ENCODE results near the gene THAP4.

Gene THAP4

DNA sequence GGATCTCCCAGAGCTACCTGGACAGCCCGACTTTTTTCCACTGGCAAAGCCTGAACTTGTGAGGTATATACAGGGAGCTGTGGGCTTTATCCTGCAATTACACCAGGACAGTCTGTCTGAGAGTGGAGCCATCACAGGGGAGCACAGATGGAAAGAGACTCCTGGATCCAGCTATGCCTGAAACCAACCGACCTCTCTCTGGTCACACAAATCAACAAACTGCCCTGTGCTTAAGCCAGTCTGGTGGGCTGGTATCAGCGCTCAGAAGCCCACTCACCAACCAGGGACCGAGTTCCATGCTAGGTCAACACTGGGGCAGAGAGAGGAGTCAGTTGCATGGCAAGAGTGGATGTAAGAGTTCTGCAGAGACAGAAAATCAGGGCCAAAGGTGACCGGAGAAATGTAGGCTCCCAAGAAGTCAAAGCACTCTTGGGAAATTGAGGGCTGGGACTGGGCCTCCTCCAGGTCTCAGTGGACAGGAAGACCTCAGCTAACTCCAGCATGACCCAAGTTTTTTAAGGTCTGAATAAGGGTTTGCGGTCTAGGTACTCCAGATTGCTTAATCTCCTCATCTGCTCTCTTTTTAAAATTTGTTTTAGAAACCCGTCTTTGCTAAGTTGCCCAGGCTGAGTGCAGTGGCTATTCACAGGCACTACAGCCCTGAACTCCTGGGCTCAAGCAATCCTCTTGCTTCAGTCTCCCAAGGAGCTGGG is 82.2 kb downstream of the THAP4 start:
- FAIRE-seq (no peak), DNase-seq (ENCODE audit: extremely low spot score, insufficient read length, low read depth) (no peak)

DNA sequence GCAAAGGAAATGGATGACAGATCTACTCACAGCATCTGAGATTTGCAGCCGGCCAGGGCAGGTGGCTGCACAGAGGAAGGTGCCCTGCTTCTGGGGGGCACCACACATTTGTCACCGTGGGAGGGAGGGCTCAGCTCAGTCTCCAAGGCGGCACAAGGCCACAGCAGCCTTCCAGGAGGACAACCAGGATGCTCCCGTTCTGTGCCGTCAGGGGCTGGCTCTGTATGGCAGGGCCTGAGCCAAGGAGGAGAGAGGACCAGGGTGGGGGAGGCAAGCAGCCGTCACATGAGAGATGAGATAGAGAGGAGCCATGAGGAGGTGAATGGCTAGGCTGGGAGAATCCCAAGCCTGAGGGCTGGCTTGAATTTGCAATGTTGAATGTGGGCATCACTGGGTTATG is 83.0 kb downstream of the THAP4 start:
- DNase-seq (ENCODE audit: extremely low spot score, insufficient read length, low read depth) (no peak), FAIRE-seq (no peak)

DNA sequence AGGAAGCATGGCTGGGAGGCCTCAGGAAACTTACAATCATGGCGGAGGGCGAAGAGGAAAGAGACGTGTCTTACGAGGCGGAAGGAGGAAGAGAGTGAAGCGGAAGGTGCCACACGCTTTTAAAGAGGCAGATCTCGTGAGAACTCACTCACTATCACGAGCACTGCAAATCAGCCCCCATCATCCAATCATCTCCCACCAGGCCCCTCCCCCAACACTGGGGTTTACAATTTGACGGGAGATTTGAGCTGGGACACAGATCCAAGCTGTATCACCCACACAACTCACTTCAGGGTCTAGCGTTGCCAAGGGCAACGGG is 83.5 kb downstream of the THAP4 start:
- DNase-seq (ENCODE audit: extremely low spot score, insufficient read length, low read depth) (no peak), FAIRE-seq (no peak)

DNA sequence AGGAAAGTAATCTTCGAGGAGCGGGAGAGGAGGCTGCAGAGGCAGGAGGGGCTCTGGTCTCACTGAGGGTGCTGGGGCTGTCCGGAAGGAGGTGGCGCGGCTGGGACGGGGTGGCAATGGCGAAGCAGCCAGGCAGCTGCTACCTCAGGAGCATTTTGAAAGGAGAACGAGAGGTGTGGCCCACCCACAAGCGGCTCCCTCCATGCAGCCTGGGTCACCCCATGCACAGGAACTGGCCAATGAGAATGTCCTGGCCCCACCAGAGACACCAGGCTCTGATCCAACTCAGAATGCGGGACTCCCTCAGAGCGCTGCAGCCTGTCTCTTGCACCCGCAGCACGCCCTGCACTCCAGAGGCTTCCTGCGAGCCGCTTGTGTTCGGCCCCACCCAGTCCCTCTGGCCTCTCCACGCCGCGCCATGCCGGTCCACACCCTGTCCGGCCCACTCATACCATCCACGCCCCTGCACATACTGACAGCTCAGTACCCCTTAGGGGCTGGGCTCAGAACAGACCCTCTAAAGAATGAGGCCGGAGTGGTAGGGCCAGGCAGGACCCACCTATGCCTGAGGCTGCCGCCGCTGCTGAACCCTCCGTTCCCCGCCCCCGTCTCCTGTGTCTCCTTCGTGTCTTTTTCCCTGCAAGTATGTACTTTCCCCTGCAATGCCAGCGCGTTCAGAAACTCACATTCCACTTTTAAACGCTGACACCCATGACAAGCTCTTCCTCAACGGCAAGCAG is 84.8 kb downstream of the THAP4 start:
- DNase-seq (ENCODE audit: extremely low spot score, insufficient read length, low read depth) (no peak), FAIRE-seq (no peak)

DNA sequence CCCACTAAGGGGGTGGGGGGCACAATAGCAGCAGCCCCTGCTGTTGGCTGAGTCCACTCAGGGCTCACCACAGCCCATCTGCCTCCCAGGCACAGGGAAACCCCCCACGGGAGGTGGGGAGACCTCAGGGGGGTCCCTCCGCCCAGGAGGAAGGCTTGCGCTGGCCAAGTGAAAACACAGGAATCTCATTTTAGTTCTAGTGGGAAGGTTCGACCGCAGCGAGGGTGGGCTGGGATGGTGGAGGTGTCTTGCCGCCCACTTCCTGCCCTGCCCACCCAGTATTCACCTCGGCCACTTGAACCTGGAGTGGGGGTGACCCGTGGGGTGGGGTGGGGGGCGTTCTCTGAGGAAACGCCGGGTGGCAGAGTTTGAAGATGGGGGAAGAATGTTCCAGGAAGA is 85.4 kb downstream of the THAP4 start:
- FAIRE-seq (no peak), DNase-seq (ENCODE audit: extremely low spot score, insufficient read length, low read depth) (no peak)

DNA sequence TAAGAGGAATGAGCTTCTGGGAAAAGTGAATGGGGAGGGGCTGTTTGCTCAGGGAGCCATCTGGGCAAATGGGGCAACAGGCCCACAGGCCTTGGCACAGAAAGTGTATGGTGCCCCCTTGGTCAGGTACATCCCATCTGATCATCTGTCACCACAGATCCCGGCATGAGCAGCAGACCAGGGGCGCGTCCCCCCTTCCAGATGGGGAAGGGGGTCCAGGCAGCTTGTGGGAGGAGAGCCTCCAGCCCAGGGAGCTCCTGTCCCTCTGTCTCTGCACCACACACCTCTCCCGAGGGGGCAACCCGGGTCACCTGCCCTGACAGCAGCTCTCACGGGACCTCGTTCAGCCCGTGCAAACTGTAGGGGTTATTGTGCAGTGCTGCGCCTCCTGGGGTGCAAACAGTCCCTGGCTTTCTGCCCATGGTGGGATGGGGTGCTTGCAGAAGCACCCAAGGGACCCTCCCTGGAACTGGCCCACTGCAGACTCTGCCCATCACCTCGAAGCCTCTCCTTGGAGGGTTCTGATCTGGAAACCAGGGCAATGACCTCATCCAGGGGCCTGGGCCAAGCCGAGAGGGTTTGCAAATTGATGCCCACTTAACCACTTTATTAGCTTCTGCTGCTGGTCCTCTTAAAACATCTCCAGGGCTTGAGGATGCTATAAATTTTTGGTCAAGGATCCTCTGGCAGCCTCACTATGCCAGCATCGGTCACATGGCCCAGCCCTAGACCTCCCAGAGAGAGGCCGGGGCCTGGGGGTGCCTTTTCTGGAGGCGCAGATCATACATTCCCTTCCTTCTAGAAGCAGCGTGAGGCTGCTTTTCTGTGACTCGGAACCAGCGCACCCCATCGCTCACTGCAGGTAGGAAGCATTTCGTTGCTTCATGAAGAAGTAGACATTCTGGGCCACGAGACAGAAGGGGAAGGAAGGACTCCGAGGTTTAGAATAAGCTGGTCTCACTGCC is 86.1 kb downstream of the THAP4 start:
- DNase-seq (ENCODE audit: extremely low spot score, insufficient read length, low read depth) (no peak), FAIRE-seq (no peak)

DNA sequence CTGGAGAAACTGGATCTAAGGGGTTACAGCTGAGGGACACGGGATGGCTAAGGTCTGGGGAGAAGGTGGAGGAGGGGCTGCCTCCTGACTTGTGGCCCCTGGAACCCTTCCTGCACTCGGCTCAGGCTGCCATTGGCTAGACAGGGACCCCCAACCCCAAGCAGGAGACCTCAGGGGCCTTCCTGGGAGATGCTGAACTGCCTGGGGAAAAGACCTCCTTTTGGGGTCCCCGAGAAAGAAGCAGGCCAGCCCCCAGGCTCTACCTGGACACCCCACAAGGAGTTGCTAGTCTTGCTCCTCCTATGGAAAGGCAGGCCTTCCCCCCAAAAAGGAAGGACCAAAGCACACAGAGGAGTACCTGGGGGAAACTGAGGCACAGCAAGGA is 88.5 kb downstream of the THAP4 start:
- FAIRE-seq (no peak), DNase-seq (ENCODE audit: extremely low spot score, insufficient read length, low read depth) (no peak)

DNA sequence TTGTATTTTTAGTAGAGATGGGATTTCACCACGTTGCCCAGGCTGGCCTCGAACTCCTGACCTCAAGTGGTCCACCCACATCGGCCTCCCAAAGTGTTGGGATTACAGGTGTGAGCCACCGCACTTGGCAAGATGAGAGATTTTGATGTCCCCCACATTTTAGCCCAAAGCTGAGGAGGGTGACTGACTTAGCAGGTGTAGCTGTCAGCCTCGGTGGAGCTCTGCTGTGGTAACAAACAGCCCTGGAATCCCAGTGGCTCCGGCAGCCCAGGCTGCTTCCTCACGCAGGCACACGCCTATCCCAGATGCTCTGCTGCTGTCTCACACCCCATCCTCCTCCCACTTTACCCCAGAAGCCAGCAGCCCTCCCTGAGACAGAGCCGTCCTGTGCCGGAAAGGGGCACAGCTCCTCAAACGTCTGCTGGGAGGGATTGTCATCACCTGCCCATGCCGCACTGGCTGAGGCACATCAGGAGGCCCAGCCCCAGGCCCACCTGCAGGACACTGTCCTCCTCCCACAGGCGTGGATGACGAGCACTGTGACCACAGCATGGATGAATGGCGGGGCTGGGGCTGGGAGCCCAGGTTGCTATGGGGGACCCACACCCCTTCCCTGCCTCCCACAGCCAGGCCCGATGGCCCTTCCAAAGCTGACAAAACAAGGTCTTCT is 89.0 kb downstream of the THAP4 start:
- no peak for DNase-seq (ENCODE audit: extremely low spot score, insufficient read length, low read depth)
- FAIRE-seq, result no peak

DNA sequence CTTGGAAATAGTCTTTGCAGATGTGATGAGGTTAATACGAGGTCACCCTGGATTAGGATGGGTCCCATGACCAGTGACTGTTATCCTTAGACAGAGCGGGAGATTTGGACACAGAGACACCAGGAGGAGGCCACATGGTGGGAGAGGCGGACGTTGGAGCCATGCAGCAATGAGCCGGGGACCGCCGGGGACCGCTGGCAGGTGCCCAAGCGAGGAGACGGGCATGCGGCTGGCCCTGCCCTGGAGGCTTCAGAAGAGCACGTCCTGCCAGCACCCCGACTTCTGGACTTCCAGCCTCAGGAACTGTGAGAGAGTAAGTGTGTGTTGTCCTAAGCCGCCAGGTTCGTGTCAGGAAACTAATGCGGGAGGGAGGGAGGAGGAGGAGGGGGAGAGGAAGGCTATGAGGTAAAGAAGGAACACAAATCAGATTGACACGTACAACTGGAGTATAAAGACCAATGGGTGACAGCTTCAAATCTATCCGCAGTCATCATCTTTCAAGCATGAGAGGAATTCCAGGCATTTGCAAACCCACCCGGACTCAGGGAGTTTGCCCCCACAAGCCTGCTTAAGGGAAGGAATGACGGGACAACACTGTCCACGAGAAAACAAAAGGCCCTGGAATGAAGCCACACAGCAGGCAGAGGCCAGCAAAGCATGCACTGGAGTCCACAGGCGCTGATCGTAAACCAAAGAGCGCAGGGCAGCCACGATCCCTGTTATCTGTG is 90.0 kb downstream of the THAP4 start:
- FAIRE-seq (no peak), DNase-seq (ENCODE audit: extremely low spot score, insufficient read length, low read depth) (no peak)

DNA sequence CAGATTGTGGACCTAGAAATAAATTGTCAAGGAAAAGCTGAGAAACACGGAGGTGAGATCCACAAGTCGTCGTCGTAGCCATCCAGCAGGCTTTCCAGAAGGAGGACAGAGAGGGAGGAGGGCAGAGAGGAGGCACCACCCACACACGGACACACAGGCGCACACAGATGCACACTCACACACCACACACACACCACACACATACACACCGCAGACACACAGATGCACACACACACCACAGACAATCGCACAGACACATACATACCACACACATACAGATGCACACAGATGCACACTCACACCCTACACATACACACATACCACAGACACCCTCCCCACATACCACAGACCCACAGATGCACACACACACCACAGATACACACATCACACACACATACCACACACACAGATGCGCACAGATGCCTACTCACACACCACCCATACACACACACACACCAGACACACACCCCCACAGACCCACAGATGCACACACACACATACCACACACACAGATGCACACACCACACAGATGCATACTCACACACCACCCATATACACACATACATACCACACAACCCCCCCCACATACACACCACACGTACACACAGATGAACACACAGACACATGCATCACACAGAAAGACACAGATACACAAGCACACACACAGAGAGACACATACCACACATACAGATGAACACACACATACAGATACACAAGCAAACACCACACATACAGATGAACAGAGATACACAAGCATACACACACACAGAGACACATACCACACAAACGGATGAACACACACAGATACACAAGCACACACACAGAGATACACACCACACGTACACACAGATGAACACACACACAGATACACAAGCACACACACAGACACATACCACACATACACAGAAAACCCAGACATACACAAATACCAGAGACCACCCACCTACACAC is 91.2 kb downstream of the THAP4 start:
- FAIRE-seq, result no peak

DNA sequence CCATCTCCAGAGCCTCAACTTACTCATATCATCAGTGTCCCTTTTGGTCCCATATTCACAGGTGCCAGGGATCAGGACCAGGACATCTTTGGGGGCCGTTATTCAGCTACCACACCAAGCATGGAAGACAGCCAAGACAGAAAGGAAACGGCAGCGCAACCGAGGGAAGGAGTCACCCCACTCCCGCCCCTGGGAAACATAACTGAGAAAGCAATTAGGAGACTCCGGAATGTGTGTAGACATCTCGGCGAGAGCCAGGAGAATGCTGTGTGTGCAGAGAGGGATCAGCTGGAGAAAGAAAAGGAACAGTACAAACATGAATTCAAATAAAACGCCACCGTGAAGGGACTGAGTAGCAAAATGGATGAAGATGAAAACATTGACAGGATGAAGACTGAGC is 91.9 kb downstream of the THAP4 start:
- FAIRE-seq, result no peak

More for the DNA sequence above, 91.2 kb downstream of the THAP4 start:
- DNase-seq (ENCODE audit: extremely low spot score, insufficient read length, low read depth), result no peak

DNA sequence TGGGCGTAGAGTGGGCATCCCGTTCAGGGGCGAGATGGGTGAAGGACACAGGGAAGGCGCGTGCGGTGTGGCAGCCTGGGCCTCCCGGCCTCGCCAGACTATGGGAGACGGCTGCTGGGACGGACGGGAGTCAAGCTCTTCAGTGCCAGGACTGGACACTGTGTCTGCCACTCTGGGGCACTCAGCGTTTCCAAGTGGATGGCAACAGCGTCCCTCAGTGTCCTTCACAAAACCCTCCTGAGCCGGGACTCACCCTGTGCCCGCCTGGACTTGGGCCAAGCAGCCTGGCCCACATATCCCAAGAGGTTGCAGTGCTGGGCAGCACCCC is 94.7 kb downstream of the THAP4 start:
- no peak for DNase-seq (ENCODE audit: extremely low spot score, insufficient read length, low read depth)
- FAIRE-seq, result no peak

More for the DNA sequence above, 91.9 kb downstream of the THAP4 start:
- no peak for DNase-seq (ENCODE audit: extremely low spot score, insufficient read length, low read depth)

DNA sequence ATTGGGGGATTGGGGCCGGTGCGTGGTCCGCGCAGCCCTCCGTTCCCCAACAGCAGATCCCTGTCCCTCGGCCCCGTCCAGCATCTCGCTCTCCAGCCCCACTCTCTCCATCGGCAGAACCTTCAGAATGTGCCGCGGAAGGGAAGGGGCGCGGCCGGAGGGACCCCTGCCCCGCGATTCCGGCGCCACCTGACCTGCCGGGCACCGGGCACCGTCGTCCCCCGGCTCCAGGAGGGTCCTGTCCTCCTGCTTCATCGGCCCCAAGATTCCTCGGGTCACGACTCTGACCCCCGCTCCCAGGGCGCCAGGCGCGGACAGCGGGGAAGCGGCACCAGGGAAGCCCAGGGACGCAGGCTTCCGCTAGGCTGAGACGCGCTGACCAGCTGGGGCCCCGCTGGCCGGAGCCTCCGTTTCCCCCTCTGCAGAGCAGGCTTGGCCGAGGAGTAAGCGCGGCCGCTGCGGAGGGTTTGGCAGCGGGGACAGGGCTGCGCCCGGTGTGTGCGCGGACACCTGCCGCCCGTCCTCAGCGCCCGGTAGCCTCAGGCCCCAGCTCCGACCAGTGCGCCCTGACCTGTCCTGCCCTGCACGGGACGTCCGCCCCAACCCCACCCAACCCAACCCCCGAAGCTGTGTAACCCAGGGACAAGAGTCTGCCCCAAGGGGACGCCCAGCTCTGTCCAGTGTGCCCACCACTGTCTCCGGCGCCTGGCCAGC is 95.2 kb downstream of the THAP4 start:
- DNase-seq (ENCODE audit: extremely low spot score, insufficient read length, low read depth) (no peak), FAIRE-seq (no peak)

DNA sequence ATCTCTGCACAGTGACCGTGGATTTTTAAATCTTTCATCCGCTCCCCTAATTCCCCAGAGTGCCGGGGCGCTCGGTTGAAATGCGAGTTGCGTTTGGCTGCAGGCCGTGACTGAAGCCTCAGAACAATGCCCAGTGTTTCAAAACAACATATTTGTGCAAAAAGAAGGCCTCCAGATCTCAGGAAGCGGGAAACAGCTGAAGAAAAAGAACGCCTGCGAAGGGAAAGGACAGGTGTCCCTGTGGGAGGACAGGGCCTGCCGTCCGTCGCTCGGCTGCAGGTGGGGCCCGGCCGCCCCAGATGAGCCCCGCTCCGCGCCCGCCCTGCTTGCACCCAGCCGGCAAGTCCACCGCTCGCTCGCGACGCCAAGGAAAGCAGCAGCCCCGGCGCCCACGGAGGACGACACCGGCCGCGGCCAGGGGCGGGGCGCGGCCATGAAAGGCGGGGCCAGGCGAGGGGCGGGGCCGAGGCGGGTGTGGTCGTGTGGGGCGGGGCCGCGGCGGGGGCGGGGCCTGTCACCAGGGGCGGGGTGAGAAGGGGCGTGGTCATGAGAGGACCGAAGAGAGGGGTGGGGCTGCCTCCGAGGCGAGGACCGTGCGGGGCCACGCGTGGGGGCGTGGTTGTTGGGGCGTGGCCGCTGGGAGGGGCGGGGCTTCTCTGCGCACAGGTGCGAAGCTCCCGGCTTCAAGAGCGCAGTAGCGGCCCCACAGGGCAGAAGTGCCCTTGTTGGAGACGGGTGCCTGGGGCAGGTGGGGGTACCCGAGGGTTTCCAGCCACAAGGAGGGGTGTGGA is 96.0 kb downstream of the THAP4 start:
- no peak for FAIRE-seq

DNA sequence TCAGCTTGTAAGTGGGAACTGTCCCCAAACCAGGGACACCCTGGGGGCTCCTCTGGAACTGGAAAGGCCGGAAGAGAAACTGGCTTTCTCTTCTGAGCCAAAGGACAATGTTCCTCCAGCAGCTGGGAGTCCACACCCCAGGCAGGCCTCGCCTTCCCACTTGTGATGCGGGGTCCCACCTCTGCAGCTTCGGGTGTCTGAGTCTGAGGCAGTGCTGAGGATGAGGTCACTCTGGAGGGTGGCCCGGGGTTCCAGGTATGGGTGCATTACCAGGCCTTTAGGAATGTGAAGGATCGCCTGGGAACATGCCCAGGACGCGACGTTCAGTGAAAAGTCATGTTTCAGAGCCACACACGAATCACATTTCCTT is 96.6 kb downstream of the THAP4 start:
- no peak for FAIRE-seq
- DNase-seq (ENCODE audit: extremely low spot score, insufficient read length, low read depth), result no peak

More for the DNA sequence above, 96.0 kb downstream of the THAP4 start:
- peak; percentile 62 for DNase-seq (ENCODE audit: extremely low spot score, insufficient read length, low read depth)

DNA sequence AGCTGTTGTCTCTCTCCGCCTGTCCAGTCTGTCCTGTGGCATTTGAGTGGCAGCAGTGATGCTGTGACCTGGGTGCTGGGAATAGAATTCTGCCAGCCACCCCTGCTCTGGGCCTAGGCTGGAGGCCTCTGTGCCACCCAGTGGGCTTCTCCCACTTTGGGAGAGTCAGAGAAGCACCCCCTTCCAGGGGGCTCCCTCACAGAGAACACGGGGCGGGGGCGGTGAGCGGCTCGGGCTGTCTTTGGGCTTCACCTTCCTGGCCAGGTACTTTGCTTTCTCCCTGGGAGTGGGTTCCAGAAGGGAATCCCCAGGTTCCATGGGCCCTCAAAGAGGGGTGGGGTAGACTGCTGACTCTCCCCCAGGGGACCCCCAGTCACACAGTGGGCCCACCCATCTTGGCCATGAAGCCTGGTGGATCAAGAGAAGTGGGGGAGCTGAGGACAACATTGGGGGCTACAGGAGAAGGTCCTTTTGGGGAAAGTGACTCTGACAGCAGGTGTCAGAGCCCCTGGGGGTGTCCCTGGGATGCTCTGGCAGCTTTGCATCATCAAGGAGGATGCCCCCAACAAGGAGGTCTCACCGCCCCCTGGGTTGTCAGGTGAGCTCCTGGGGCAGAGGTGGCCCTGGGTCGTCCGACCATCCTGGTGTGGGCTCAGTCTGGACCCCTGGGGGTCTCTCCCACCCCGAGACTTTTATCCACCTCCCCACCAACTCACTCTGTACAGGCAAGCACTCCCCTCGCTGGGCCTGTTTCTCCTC is 97.2 kb downstream of the THAP4 start:
- FAIRE-seq, result no peak
- DNase-seq (ENCODE audit: extremely low spot score, insufficient read length, low read depth), result no peak
